HG03457 (cell line): ENCODE results near the gene MAML2.

Source experiments
- ATAC-seq: cut with Tn5 transposase; IDR thresholded peaks from one replicate; pipeline ENCODE4 v1.9.1; 2021; ENCODE audit warnings: moderate number of reproducible peaks; ENCODE audit not compliant: unreplicated experiment

MAML2 gene

DNA sequence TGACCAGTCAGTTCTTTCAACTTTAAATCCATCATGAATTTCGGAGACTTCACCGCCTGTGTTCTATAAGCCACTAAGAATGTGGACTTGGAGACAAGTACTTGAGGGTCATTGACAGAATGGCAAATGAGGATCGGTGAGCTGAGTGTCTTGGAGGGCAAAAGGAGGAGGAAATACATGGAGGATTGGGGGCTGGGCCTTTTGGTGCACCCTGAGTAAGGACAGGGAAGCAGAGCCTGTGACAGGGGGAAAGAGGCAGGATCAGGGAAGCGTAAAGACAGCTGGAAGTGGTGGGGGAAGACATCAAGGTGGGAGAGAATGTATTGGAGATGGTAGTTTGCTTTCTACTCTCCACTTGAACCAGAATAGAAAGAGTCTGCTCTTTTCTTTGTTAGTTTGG is 348.7 kb downstream of the MAML2 start:
- ATAC-seq, result no peak

DNA sequence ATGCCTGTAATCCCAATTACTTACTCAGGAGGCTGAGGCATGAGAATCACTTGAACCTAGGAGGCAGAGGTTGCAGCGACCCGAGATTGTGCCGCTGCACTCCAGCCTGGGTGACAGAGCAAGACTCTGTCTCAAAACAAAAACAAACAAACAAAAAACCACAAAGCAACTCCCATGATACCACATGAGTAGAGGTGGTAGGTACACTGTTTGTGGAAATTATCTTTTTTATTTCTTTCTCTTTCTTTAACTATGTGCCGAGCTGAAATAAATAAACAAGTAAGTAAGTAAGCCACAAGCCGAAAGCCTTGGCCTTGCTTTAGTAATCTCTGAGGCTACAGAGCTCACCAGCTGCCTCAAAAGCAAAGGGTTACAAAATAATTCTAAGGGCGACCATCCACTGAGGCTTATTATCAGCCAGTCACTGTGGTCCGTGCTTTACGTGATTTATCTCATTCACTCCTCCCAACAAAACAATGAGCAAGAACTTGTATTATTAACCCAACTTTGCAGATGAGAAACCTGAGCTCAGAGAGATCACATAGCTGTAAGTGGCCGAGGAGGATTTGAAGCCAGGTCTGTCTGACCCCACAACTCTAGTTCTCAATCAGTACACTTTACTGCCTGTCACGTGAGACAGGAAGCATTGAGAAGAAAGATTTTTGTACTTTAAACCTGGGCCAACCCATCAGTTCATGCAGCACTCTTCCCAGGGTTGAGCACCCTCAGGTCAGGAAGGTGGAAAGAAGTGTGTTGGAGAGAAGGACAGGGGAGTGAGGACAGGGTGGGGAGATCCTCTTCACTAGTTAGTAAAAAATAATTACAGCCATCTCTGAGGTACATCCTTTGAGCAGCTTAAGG is 349.3 kb downstream of the MAML2 start:
- no peak for ATAC-seq

DNA sequence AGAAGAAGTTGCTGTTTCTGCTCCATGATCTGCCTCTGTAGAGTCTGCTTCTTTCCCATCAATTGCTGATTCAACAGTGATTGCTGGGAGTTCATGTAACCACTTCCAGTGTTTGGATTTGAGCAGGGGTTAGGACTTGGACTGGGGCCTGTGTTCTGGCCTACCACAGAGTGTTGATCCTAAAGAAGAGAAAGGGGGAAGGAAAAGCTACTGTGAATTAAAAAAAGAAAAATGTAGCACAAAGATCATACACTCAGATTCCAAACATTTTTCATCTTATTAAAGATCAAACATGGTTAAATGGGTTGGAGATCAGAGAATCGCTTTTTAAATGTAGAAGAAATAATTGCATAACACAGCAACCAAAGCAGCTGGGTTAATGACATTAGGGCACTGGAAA is 351.4 kb downstream of the MAML2 start:
- ATAC-seq, result no peak

DNA sequence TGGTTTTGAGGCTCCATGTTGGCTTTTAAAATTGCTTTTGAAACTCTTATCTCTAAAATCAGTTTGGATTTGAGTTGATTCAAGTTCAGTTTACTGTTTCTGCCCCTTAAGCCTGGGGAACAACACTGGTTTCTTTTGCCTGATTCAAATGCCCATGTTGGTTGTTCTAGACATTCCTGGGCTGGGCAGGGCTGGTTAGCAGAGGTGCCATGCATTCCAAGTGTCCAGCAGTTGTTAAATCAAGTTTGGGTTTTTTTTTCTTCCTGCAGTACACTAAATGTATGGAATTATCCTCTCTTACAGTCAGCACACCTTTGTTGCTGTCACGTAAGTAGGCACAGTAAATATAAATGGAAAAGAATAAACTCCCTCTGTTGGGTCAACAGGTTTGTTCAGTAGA is 351.9 kb downstream of the MAML2 start:
- ATAC-seq, result no peak

DNA sequence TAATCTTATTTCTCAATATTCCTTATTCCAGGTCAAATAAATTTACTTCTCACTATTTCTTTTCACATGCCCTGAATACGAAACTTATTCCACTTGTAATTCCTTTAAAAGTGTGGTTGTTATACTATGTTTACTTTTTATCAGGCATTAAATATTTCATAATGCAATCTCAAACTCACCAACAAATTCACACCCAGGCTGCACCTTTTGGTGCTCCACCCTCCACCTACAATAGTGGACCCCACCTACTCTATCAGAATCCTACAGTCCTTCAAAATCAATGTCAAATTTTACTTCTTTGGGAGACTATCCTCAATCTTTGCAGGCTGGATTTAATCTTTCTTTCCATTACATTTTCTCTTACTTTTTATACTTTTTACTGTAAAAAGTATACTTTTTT is 353.2 kb downstream of the MAML2 start:
- ATAC-seq, result no peak

DNA sequence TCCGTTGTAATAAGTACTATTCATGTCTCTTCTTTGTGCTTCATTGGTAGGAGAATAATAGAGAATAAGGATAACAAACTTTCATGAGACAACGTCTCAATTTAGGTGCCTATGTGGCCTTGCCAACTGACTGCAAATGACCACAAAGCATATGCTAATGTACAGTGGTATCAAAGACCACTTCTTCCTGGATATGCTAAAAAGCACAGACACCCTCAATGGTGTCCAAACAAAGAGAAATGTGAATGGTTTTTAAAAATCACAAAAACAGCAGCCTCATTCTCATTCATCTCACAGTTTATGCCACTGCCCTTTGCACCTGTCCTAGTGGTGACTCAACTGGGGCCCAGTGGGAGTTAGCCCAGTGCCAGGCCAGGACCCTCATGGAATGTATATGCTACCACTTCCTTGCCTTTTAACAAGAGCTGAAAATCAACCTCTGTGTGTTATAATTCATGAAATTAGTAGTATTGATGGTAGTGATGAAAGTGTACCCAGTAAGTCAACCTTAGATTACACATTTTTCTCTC is 353.9 kb downstream of the MAML2 start:
- no peak for ATAC-seq

DNA sequence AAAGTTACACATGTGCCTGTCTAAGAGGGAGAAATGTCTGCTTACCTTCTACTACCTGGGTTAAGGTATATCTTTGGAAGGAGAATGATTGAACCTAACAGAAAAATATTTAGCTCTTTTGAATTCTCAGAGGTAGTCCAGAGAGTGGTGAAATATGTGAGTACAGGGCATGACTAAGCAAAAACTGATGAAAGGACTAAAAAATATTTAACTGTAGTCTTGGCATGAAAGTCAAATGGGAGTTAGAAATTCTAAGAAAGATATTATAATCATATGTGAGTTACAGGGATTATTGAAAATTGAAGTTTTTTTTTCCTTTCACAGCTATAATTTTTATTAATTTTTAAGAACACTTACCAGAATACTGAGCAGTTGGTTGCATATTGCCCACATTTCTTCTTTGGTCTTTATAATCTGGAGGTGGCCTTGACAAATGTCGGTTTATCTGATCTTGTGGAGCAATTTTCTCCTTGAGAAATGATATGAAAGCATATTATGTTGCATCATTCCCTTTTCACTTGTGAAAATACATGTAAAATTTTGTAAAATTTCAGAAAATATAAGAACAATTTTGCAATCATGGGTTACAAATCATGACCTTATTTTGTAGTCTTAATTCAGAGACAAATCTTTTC is 357.7 kb downstream of the MAML2 start:
- no peak for ATAC-seq

DNA sequence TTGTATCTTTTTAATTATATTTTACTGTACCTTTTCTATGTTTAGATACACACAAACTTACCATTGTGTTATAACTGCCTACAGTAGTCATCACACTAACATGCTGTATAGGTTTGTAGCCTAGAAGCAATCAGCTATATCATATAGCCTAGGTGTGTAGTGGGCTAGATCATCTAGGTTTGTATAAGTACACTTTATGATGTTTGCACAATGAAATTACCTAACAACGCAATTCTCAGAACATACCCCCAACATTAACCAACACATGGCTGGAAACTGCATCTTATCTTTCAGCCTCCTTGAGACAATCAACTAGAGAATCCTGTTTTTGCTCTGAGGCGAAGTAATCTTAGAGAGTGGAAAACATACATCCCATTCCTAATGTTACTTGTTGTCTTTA is 358.9 kb downstream of the MAML2 start:
- ATAC-seq, result no peak

DNA sequence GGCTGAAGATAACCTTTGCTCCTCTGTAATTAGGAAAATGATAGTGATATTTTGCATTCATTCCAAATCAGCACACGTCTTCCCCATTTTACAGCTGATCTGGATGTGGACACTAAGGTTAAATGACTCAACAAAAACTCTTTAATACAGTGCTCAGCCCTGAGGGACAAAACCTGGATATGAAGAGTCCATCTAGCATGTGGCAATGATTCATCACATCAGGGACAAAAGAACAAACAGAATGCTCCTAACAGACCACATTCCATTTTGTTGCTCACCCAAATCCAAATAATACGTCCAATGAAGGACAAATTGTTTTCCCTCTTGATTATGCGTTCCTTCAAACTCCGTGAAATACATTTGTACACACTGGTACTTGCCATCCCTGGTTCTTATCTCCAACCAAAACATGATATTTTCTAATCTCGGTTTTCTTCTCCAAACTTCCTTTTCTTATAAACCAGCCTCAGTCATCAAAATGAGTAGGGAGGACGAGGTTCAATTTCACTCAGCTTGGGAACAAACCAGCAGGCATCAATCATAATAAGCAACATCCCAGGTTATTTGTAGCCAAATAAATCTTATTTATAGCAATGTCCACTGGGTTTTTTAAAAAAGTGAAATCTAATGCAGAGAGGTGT is 365.3 kb downstream of the MAML2 start:
- ATAC-seq, result no peak

DNA sequence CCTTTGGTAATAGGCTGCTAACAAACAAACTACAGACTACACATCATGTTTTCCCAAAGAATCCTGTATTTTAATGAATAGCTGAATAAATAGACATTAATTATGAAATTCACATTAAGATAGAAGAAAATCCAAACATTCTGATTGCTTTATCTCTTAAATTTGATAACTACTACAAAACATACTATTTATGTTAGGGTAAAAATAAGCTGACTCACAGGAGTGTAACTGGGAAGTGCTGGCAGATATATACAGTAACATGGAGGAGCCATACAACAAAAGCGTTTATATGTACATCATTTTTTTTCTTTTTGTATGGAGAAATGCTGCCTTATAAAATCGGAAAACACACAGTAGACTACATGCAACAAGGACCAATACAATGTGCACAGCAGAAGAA is 366.4 kb downstream of the MAML2 start:
- no peak for ATAC-seq

DNA sequence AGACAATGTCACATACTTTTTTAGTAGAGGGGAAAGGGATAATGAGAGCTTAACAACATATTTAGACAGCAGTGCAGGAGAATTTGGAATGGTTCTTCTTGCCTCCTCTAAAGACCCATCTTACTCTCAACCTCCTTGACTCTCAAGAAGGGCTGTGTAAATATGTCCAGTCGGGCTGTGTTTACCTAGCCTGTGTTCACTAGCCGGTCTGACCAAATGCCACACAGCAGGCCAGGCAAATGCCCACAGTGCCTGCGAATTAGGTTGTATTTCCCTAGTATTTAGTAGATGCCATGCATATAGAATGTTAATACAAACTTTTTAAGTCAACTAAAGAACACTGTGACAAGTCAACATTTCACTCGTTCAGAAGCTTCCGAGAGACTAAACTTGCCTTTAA is 367.7 kb downstream of the MAML2 start:
- no peak for ATAC-seq

DNA sequence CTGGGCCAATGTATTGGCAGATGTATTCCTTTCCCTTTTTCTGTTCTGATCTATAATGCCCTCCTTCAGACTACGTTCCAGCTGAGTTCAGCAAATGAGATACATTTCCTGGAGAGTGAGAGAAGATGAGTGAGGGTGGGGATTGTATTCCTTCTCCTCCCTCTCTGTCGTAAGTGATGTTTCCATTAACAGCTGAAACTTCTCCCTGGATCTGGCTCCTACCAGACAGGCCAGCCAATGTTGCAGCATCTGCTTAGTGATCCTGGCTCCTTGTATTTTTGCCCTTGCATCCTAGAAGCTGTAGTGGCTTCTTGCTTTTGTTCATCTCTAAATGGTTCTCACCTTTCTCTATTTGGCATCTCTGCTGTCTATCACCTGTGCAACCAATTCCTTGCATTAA is 370.9 kb downstream of the MAML2 start:
- no peak for ATAC-seq

DNA sequence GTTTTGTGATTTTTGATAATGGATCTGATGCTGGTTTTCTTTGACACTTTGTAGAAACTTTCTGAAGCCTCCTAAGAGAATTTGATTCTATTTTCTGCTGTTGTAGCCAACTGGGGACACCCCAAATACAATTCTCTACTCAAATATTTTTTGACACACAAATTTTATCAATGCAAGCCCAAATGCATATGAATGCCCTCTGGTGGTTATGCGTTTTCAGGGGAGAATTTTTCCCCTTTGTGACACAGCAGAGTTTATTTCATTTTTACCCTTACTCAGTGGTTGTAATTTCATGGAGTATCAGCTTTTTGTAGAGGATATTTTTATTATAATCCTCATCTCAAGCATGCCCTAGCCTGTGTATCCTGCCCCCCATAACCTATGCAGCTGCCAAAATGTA is 374.4 kb downstream of the MAML2 start:
- ATAC-seq, result no peak

DNA sequence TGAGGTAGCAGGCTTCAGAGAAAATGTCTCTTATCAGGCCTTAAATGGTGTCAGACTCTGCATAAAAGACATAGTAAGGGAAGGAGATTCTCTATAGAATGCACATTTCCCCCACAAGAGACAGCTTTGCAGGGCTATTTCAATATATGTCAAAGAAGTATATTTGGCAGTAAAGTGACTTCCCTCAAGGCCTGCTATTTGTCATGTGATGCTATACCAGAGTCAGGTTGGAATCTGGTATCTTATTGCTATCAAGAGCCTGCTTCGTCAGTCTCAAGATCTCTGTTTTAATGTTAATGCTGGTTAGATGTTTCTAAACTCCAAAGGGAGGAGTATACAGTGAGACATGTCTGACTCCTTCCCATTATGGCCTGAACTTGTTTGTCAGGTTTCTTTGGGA is 378.7 kb downstream of the MAML2 start:
- ATAC-seq, result no peak

DNA sequence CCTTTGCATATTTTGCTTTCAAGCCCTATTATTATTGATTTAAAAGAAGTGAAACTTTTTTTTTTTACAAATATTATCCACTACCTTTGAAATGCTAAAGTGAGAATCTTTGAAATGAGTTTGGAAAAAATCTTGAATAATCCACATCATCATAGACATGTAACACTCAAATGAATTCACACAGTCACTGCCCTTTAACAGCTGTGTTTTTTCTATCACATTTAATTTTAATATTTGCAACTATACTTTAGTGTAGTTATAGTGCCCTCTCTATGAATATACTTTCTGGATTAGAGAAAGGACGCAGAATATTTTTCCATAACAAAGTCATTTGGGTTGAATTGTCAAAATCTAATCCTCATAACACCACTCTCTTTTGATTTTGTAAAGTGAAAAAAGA is 381.2 kb downstream of the MAML2 start:
- ATAC-seq, result no peak

DNA sequence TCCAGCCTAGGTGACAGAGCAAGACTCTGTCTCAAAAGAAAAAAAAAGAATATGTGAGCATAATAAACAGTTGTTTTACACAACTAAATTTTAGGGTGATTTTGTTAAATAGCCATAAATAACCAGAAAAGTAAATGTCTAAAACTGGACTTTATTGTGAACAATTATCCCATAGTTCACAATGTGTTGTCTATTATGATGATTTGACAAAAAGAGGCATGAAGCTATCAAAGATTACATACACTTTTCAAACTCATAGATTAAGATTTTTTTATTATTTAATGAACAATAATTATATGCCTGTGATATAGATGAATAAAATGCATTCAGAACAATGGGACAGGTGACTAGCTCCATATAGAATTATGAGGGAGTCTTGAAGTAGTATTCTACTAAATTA is 392.1 kb downstream of the MAML2 start:
- no peak for ATAC-seq

DNA sequence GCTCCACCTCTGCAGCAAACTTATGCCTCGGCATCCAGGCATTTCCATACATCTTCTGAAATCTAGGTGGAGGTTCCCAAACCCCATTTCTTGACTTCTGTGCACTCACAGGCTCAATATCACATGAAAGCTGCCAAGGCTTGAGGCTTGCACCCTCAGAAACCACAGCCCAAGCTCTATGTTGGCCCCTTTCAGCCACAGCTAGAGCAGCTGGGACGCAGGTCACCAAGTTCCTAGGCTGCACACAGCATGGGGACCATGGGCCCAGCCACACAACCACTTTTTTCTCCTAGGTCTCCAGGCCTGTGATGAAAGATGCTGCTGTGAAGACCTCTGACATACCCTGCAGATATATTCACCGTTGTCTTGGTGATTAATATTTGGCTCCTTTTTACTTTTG is 394.4 kb downstream of the MAML2 start:
- no peak for ATAC-seq

DNA sequence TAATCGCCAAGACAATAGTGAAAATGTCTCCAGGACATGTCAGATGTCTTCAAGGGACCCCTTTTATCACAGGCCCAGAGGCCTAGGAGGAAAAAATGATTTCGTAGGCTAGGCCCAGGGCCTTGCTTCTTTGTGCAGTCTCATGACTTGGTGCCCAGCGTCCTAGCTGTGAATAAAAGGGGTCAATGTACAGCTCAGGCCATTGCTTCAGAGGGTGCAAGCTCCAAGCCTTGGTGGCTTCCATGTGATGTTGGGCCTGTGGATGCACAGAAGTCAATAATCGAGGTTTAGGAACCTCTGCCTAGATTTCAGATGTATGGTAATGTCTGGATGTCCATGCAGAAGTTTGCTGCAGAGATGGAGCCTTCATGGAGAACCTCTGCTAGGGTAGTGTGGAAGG is 398.4 kb downstream of the MAML2 start:
- no peak for ATAC-seq

DNA sequence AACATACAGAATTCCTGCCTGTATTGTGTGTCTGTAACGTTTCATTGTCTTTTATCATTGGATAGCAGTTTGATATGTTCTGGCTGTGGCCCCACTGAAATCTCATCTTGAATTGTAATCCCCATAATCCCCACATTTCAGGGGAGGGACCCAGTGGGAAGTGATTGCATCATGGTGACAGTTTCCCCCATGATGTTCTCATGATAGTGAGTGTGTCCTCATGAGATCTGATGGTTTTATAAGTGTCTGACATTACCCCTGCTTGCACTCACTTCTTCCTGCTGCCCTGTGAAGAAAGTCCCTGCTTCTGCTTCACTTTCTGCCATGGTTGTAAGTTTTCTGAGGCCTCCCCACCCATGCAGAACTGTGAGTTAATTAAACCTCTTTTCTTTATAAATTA is 399.4 kb downstream of the MAML2 start:
- no peak for ATAC-seq

DNA sequence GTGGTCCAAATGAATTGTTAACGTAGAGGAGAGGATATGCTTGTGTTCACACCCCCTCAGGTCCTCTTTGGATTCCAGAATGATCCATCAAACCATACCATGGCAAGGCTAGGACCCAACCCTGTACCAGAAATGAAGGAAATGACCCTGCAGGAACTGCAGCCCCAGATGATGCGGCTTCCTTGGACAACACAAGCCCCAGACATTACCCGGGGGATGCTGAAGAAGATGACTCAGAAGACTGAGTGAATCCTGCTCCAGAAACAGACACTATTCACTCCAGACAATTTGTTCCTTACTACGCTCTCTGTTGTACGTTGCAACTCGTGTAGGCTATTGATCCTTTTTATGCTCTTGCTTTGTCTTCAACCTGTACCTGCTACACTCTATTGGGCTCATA is 403.9 kb downstream of the MAML2 start:
- ATAC-seq, result no peak

DNA sequence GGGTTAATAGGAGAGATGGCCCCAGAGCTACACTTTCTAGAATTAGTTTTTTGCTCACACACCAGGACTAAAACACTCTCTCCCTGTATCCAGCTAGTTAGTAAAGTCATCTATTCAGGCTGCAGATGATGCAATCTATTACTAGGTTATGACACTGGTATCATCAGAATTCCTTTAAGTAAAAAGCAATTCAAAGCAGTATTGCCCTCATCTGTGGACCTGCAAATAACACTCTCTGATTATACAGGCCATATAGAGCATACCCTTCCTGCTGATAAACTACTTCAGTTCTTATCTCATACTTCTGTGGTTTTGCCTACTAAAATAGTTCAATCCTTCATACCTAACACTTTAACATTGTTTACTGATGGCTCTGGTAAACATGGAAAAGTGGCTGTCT is 405.6 kb downstream of the MAML2 start:
- ATAC-seq, result no peak

DNA sequence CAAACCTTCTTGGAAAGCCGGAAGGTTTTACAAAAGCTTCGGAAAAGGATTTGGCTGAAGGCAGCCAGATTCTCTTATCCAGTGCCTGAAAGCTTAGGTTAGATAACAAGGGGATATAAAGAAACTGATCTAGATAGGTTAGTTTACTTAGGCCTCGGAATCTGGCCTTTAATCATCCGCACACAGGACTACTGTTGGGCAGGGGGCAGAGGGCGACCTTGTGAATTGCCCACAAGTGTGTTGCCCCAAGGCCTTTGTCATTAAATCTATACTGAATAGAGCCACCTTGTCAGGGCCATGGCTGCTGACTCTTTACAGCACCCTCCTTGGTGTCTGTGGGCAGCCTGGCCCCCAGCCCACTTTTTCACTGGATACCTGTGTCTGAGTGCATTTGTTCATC is 409.4 kb downstream of the MAML2 start:
- no peak for ATAC-seq
